HEK293T (cell line): ENCODE measurements around the gene DENND4C.

Source experiments
- CTCF ChIA-PET: fragments of 350-600 bp; formaldehyde crosslinking; extraction: SDS; loops from one replicate; lab custom pipeline; 2021; ENCODE audit warnings: antibody characterized with exemption, inconsistent platforms; lab: Yijun Ruan, JAX
- POLR2A ChIA-PET: fragments of 350-600 bp; formaldehyde crosslinking; extraction: SDS; loops from one replicate; lab custom pipeline; 2020; ENCODE audit warnings: antibody characterized with exemption, inconsistent platforms; lab: Yijun Ruan, JAX
- DNase-seq: peaks from one replicate; pipeline ENCODE4 v3.0.0; 2012; ENCODE audit warnings: mixed read lengths; ENCODE audit errors: extremely low spot score
- ARNT ChIP-seq: fragments of 450-650 bp; IDR thresholded peaks from 2 replicates; pipeline ENCODE4 v1.6.1; 2017; ENCODE audit warnings: mild to moderate bottlenecking
- BHLHE40 ChIP-seq: fragments of 450-650 bp; IDR thresholded peaks from 2 replicates; pipeline ENCODE4 v1.6.1; 2016; ENCODE audit warnings: mild to moderate bottlenecking, moderate library complexity, borderline replicate concordance
- CTBP1 ChIP-seq: fragments of 450-650 bp; IDR thresholded peaks from 2 replicates; pipeline ENCODE4 v1.6.1; 2016; ENCODE audit warnings: borderline replicate concordance
- ELF4 ChIP-seq: fragments of 450-650 bp; IDR thresholded peaks from 2 replicates; pipeline ENCODE4 v1.6.1; 2017; ENCODE audit warnings: antibody characterized with exemption
- FOXA1 ChIP-seq: fragments of 450-650 bp; IDR thresholded peaks from 2 replicates; pipeline ENCODE4 v1.6.1; 2016; ENCODE audit warnings: mild to moderate bottlenecking
- FOXK2 ChIP-seq: fragments of 450-650 bp; IDR thresholded peaks from 2 replicates; pipeline ENCODE4 v1.6.1; 2016; ENCODE audit warnings: mild to moderate bottlenecking
- FOXM1 ChIP-seq: fragments of 450-650 bp; IDR thresholded peaks from 2 replicates; pipeline ENCODE4 v1.6.1; 2017; ENCODE audit warnings: mild to moderate bottlenecking, borderline replicate concordance
- HDGF ChIP-seq: fragments of 450-650 bp; IDR thresholded peaks from 2 replicates; pipeline ENCODE4 v1.6.1; 2017; ENCODE audit warnings: antibody characterized with exemption, borderline replicate concordance
- L3MBTL2 ChIP-seq: fragments of 450-650 bp; conservative IDR thresholded peaks from 2 replicates; pipeline ENCODE4 v1.6.1; 2016; ENCODE audit warnings: mild to moderate bottlenecking
- LEF1 ChIP-seq: fragments of 450-650 bp; IDR thresholded peaks from 2 replicates; pipeline ENCODE4 v1.6.1; 2017; ENCODE audit warnings: mild to moderate bottlenecking, borderline replicate concordance
- NFRKB ChIP-seq: fragments of 450-650 bp; IDR thresholded peaks from 2 replicates; pipeline ENCODE4 v1.6.1; 2016; ENCODE audit warnings: mild to moderate bottlenecking, moderate library complexity
- PKNOX1 ChIP-seq: fragments of 450-650 bp; IDR thresholded peaks from 2 replicates; pipeline ENCODE4 v1.6.1; 2016
- SP1 ChIP-seq: fragments of 450-650 bp; IDR thresholded peaks from 2 replicates; pipeline ENCODE4 v1.6.1; 2017
- SUZ12 ChIP-seq: fragments of 450-650 bp; IDR thresholded peaks from 2 replicates; pipeline ENCODE4 v1.6.1; 2016; ENCODE audit warnings: mild to moderate bottlenecking
- TARDBP ChIP-seq: fragments of 450-650 bp; IDR thresholded peaks from 2 replicates; pipeline ENCODE4 v1.6.1; 2016
- ZNF384 ChIP-seq: fragments of 450-650 bp; IDR thresholded peaks from 2 replicates; pipeline ENCODE4 v1.6.1; 2016

DENND4C gene

GRCh38 chr9:19230355-19231125 lies at the start of gene DENND4C:
Gene DENND4C (plus strand): TSS chr9:19230693. CDS start chr9:19276175, 45,482 bp downstream.
- TF ChIP-seq NFRKB (no peak), SUZ12 (no peak), LEF1 (peak; percentile 87; the same call in 1 of the 2 replicates), L3MBTL2 (no peak), BHLHE40 (no peak), SP1 (no peak), ELF4 (no peak; the same call in 1 of the 2 replicates), HDGF (0 out of 2 replicates have a peak, but pooled peaks have one; percentile 64)
- CTCF ChIA-PET = interaction anchor here (0.7 kb wide), 1 partner anchor 196 kb away, joined by 3 read pairs; no protein-coding TSS in a partner anchor
- POLR2A ChIA-PET = interaction anchor here (0.7 to 3.0 kb wide), 3 partner anchors 17 to 145 kb away, joined by 4 to 15 read pairs (median 10); no protein-coding TSS in a partner anchor
- DNase-seq = peak; percentile 90

- no peak for DNase-seq
- CTCF ChIA-PET = no interaction called here
- TF ChIP-seq SP1 = no peak
- TF ChIP-seq L3MBTL2 = no peak
- no peak for TF ChIP-seq LEF1
- TF ChIP-seq PKNOX1 = no peak
- POLR2A ChIA-PET = no interaction called here
Measured at GRCh38 chr9:19180991-19181390, 49.5 kb upstream of the DENND4C start.

- TF ChIP-seq PKNOX1 = no peak
- no peak for TF ChIP-seq FOXM1
- no peak for TF ChIP-seq ELF4
- TF ChIP-seq FOXK2 = no peak
- TF ChIP-seq TARDBP = no peak
- no peak for TF ChIP-seq HDGF
- TF ChIP-seq ZNF384 = no peak
- TF ChIP-seq SP1 = no peak
- TF ChIP-seq FOXA1 = no peak
- TF ChIP-seq SUZ12 = no peak
- TF ChIP-seq NFRKB = no peak
- no peak for TF ChIP-seq LEF1
- no peak for TF ChIP-seq ARNT
- DNase-seq = no peak
- CTCF ChIA-PET = no interaction called here
- POLR2A ChIA-PET = no interaction called here
Measured at GRCh38 chr9:19181561-19181960, 48.9 kb upstream of the DENND4C start.

- no peak for DNase-seq
- CTCF ChIA-PET = interaction anchor here (0.5 to 0.7 kb wide), 3 partner anchors 15 to 69 kb away, joined by 3 to 5 read pairs (median 4); no protein-coding TSS in a partner anchor
Measured at GRCh38 chr9:19184144-19184917, 46.2 kb upstream of the DENND4C start.

GRCh38 chr9:19185191-19185590 lies 45.3 kb upstream of the DENND4C start:
- CTCF ChIA-PET = no interaction called here
- no peak for DNase-seq
- POLR2A ChIA-PET = no interaction called here
- TF ChIP-seq CTBP1 (no peak), BHLHE40 (no peak), ZNF384 (no peak), FOXA1 (no peak), ARNT (no peak), HDGF (no peak), LEF1 (no peak), SUZ12 (no peak), TARDBP (no peak), L3MBTL2 (no peak), NFRKB (no peak), PKNOX1 (no peak), FOXK2 (no peak), FOXM1 (no peak), SP1 (no peak)

More at GRCh38 chr9:19184144-19184917, 46.2 kb upstream of the DENND4C start:
- POLR2A ChIA-PET = no interaction called here
- no peak for TF ChIP-seq SP1
- TF ChIP-seq FOXM1 = no peak
- no peak for TF ChIP-seq FOXK2
- no peak for TF ChIP-seq HDGF

GRCh38 chr9:19186232-19186631 lies 44.3 kb upstream of the DENND4C start:
- no peak for DNase-seq
- ChIA-PET POLR2A (no interaction called here), CTCF (no interaction called here)
- TF ChIP-seq HDGF = no peak
- no peak for TF ChIP-seq ELF4
- TF ChIP-seq ZNF384 = no peak
- no peak for TF ChIP-seq FOXK2
